Activated CD4-positive, alpha-beta T cell treated with anti-CD3 and anti-CD28 coated beads for 4 hours (primary cell): ENCODE data around the gene ZCCHC18.
"Not testable (repeated sequence)": the region's sequence is repeated elsewhere in the genome, so short reads cannot be mapped to it uniquely, and the experiment has no call there.

Experiments used
- DNase-seq, 2 donors: peaks; one replicate each; pipeline ENCODE4 v3.0.0-alpha.2; 2020

The ZCCHC18 gene

GRCh38 chrX:104112326-104112951 is at the start of gene ZCCHC18:
ZCCHC18 (plus strand) TSS chrX:104112523; CDS start chrX:104114112, 1,589 bp downstream.
- peak; percentile 12 to 18 for DNase-seq

GRCh38 chrX:104062636-104063035 is 49.7 kb upstream of the ZCCHC18 start:
- not testable (repeated sequence) for DNase-seq

GRCh38 chrX:104075778-104076445 is 36.4 kb upstream of the ZCCHC18 start, which contains the start of gene TMSB15C:
TMSB15C (minus strand) TSS chrX:104076236.
- not testable (repeated sequence) for DNase-seq

GRCh38 chrX:104077854-104078253 is 34.5 kb upstream of the ZCCHC18 start:
- DNase-seq = not testable (repeated sequence)

- no peak for DNase-seq
These were observed 28.3 kb upstream of the ZCCHC18 start for GRCh38 chrX:104084063-104084462.

- DNase-seq = no peak
These were observed 27.6 kb upstream of the ZCCHC18 start for GRCh38 chrX:104084534-104085277.

GRCh38 chrX:104085477-104085876 is 26.8 kb upstream of the ZCCHC18 start:
- no peak for DNase-seq

GRCh38 chrX:104085919-104086318 is 26.4 kb upstream of the ZCCHC18 start:
- no peak for DNase-seq

GRCh38 chrX:104098151-104098808 is 14.0 kb upstream of the ZCCHC18 start:
- DNase-seq = peak; percentile 38 to 61

GRCh38 chrX:104098919-104099318 is 13.4 kb upstream of the ZCCHC18 start:
- no peak for DNase-seq

- DNase-seq = no peak
These were observed 7.6 kb upstream of the ZCCHC18 start for GRCh38 chrX:104104676-104105075.

GRCh38 chrX:104105330-104106262 is 6.7 kb upstream of the ZCCHC18 start:
- no peak for DNase-seq

- no peak for DNase-seq
These were observed 3.4 kb upstream of the ZCCHC18 start for GRCh38 chrX:104108955-104109354.

- not testable (repeated sequence) for DNase-seq
These were observed 1.7 kb upstream of the ZCCHC18 start for GRCh38 chrX:104110491-104111240.

- peak; percentile 40 to 44 for DNase-seq
These were observed 1.1 kb downstream of the ZCCHC18 start for GRCh38 chrX:104113222-104113965.

- DNase-seq = no peak
These were observed 5.4 kb downstream of the ZCCHC18 start for GRCh38 chrX:104117759-104118158.

- no peak for DNase-seq
These were observed 6.4 kb downstream of the ZCCHC18 start for GRCh38 chrX:104118765-104119164.

- no peak for DNase-seq
These were observed 10.5 kb downstream of the ZCCHC18 start for GRCh38 chrX:104122829-104123228.

- DNase-seq = no peak
These were observed 14.5 kb downstream of the ZCCHC18 start for GRCh38 chrX:104126856-104127255.

- DNase-seq = no peak
These were observed 18.5 kb downstream of the ZCCHC18 start for GRCh38 chrX:104130808-104131207.
